ENCODE results near the gene TRO.

Gene TRO

DNA sequence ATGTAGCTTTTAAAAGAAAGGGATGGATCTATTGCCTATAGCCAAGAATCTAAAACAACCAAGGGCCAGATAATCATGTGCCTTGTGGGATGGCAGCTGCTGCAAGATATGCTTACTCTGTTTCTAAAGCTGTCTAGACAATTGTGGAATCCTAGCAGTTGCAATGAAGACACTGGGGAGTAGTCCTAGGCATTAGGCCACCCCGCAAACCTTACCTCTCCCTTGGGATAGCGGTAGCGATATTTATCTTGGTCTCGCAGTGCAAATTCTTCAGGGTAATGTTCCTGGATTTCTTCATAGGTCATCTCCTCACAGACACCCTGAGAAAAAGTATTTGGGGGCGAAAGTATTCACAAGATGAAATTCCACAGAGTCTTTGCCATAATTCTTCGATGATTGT is 24.6 kb downstream of the TRO start:
- DNase-seq (ENCODE audit: low spot score), result no peak
- in situ Hi-C loops (cut with MboI; ENCODE audit: low sequenced_read_pairs, unreplicated experiment), result loop anchor here (25.0 kb wide), 1 partner anchor 92 kb away; the partner anchor contains the start of gene ALAS2
- TF ChIP-seq CTCF (IDR thresholded peaks at IDR 0.05; ENCODE audit: borderline replicate concordance, control extremely low read depth, extremely low read depth, insufficient read depth, missing control alignments), result no peak

GRCh38 chrX:54950730-54951375 is 30.2 kb downstream of the TRO start:
- no peak for DNase-seq (ENCODE audit: low spot score)
- in situ Hi-C loops (cut with MboI; ENCODE audit: low sequenced_read_pairs, unreplicated experiment), result no loop called here
- TF ChIP-seq CTCF (IDR thresholded peaks at IDR 0.05; ENCODE audit: borderline replicate concordance, control extremely low read depth, extremely low read depth, insufficient read depth, missing control alignments), result no peak

- in situ Hi-C loops (cut with MboI; ENCODE audit: low sequenced_read_pairs, unreplicated experiment), result no loop called here
- no peak for TF ChIP-seq CTCF (IDR thresholded peaks at IDR 0.05; ENCODE audit: borderline replicate concordance, control extremely low read depth, extremely low read depth, insufficient read depth, missing control alignments)
- DNase-seq (ENCODE audit: low spot score), result no peak
These were observed 41.1 kb downstream of the TRO start for GRCh38 chrX:54961750-54962149.

GRCh38 chrX:54964766-54965497 is 44.3 kb downstream of the TRO start:
- DNase-seq (ENCODE audit: low spot score), result no peak
- no peak for TF ChIP-seq CTCF (IDR thresholded peaks at IDR 0.05; ENCODE audit: borderline replicate concordance, control extremely low read depth, extremely low read depth, insufficient read depth, missing control alignments)
- in situ Hi-C loops (cut with MboI; ENCODE audit: low sequenced_read_pairs, unreplicated experiment), result no loop called here

- DNase-seq (ENCODE audit: low spot score), result no peak
- TF ChIP-seq CTCF (IDR thresholded peaks at IDR 0.05; ENCODE audit: borderline replicate concordance, control extremely low read depth, extremely low read depth, insufficient read depth, missing control alignments), result no peak
- in situ Hi-C loops (cut with MboI; ENCODE audit: low sequenced_read_pairs, unreplicated experiment), result no loop called here
These were observed 56.8 kb downstream of the TRO start for GRCh38 chrX:54977387-54977786.

DNA sequence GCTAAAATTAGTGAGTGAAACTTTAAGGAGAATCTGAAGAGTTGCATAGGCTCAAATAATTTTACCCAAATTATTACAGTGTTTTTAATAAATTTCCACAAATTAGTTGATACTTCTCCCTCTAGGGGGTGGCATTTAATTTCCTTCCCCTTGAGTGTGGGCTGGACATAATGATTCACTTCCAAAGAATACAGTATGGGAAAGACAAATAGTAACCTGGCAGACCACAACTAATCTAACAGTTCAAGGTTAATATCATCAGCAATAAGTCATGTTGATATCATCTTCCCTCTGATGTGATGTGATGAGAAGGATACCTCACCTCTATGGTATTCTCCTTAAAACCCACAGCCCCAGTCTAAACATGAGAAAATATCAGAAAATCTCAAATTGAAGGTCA is 57.8 kb downstream of the TRO start:
- TF ChIP-seq CTCF (IDR thresholded peaks at IDR 0.05; ENCODE audit: borderline replicate concordance, control extremely low read depth, extremely low read depth, insufficient read depth, missing control alignments), result no peak
- no peak for DNase-seq (ENCODE audit: low spot score)
- in situ Hi-C loops (cut with MboI; ENCODE audit: low sequenced_read_pairs, unreplicated experiment), result no loop called here

All from GM13976 (cell line).